Endometrial microvascular endothelial cells (primary cell): ENCODE results near the gene SVIL. TPM values are rescaled to one million over a fixed set of nuclear protein-coding genes. Genes with fewer than 3 reads are reported as not detected.

Experiments
- in situ Hi-C: cut with HindIII; loops from 2 replicates; pipeline ENCODE4 v1.10.0; 2017; ENCODE audit warnings: low sequenced_read_pairs, low pct_unique_long_range_greater_than_20kb; ENCODE audit errors: inconsistent ontology term
- total RNA-seq: library from RNA; depleted of rRNA; stranded (reverse); fragments of >200 nt; gene quantifications from one replicate; pipeline ENCODE4 v1.2.3, GENCODE V29; 2015; ENCODE audit errors: inconsistent ontology term

SVIL gene
- total RNA-seq, 1 donor from 2014 or later, result 36.0 TPM

GRCh38 chr10:29652192-29652591, 17.4 kb upstream of the SVIL start:
- in situ Hi-C loops, result no loop called here

DNA sequence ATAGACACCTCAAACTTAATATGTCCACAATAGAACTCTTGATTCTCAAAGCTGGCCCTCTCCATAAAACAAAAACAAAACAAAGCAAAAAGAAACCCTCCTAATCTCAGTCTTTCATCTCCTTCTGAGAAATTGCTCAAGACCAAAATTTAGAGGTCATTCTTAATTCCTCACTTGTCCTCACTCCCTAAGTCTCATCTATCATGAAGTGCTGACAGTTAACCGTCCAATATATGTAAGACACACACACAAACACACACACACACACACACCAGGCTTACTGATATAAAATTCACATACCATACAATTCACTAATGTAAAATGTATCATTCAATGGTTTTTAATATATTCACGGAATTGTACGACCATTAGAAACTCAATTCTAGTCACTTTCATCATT, 17.0 kb upstream of the SVIL start:
- in situ Hi-C loops, result no loop called here

DNA sequence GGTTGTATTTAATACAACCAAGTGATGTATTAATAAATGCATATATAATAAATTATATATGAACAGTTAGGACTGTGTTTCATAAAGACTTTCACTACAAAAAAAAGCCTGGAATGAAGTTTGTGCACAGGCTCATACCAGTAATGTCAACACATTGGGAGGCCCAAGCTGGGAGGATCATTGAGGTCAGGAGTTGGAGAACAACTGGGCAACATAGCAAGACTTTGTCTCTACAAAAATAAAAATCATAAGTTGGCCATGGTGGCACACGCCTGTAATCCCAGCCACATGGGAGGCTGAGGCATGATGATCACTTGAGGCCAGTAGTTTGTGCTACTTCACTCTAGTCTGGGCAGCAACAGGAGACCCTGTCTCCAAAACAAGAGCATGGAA, 15.8 kb upstream of the SVIL start:
- in situ Hi-C loops, result no loop called here

DNA sequence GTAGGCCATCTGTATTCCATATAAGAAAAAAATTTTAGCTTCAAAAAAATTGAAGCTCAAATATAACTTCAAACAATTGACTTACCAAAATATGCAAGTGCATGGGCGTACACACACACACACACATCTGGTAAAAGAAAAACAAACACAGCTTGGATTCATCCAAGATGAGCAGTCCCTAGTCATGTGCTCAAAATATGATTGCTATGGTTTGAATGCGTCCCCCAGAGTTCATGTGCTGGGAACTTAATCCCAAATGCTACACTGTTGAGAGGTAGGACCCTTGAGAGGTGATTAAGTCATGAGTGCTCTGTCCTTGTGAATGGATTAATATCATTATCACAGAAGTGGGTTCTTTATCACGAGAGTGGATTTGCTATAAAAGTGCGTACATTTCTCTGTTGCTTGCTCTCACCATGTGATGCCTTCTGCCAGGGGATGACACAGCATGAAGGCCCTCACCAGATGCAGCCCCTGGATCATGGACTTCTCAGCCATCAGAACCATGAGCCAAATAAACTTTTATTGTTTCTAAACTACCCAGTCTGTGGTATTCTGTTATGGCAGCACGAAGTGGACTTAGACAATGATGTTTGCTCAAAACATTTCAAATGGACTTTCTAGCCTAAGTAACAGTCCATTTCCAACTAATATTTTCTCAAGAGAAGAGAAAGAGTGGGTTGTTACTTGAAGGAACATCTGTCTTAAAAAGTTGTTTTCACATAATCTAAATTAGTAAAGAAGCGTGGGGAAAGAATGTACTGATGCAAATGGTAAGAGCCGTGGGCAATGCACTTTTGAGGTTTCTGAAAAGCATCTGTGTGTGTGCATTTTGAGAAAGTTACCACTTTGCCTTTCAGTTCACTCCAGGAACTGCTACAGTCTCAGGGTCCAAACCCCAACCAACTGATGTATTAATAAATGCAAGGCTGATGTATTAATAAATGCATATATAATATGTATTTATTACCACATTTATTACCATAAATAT, 15.1 kb upstream of the SVIL start:
- in situ Hi-C loops, result no loop called here

- in situ Hi-C loops, result no loop called here
Measured at GRCh38 chr10:29648983-29649268, 14.2 kb upstream of the SVIL start.

- in situ Hi-C loops, result no loop called here
Measured at GRCh38 chr10:29648114-29648982, 13.6 kb upstream of the SVIL start.

DNA sequence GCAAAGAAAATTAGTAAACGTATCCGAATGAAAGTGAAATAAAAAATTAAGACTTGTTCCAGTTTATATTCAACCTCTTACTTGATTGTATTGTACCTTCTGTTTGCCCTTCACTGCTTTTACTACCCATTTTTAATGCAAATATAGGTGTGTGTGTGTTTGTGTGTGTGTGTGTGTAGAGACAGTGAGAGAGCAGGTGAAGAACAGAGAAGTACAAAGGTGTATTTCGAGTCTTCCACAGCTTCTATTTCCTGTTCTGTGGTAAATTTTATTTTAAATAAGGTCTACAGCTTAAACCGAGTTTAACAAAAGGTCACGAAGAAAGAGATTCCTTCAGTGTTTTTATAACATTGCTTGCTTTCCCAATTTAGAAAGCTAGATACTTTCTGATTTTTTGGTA, 12.7 kb upstream of the SVIL start:
- in situ Hi-C loops, result no loop called here

GRCh38 chr10:29646960-29647461, 12.2 kb upstream of the SVIL start:
- in situ Hi-C loops, result no loop called here

- in situ Hi-C loops, result no loop called here
Measured at GRCh38 chr10:29646238-29646902, 11.6 kb upstream of the SVIL start.

- in situ Hi-C loops, result no loop called here
Measured at GRCh38 chr10:29643771-29644501, 9.2 kb upstream of the SVIL start.

GRCh38 chr10:29642990-29643389, 8.2 kb upstream of the SVIL start:
- in situ Hi-C loops, result no loop called here

DNA sequence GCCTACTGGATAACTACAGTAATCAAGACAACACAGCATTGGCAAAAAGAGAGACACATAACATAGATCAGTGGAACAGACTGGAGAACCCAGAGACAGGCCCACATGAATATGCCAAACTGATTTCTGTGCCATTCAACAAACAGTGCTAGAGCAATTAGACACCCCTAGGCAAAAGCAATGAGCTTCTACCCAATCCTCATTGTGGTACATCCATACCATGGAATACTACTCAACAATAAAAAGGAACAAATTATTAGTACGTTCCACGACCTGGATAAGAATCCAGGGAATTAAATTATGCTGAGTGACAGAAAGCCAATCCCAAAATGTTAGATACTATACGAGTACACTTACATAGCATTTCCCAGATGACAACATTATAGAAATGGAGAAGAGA, 2.8 kb upstream of the SVIL start:
- in situ Hi-C loops, result no loop called here

DNA sequence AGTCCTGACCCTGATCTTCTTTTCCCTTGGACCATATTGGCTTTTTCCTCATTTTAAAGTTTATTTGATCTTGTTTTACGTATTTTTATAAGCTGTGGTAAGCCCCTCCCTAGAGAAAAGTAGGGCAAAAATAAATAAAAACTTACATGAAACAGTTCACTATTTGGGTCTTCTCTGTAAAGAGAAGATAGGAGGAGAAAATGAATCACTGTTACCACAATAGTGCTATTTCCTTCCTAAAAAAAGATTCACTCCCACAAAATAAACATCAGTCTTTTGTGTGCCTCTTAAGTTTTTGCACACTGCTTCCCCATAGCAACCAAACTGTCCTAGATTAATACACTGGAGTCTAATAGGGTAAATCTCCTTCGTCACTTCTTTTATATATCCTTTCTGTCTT, 1.4 kb upstream of the SVIL start:
- in situ Hi-C loops, result no loop called here

- in situ Hi-C loops, result no loop called here
Measured at GRCh38 chr10:29635711-29636144, 957 bp upstream of the SVIL start.

DNA sequence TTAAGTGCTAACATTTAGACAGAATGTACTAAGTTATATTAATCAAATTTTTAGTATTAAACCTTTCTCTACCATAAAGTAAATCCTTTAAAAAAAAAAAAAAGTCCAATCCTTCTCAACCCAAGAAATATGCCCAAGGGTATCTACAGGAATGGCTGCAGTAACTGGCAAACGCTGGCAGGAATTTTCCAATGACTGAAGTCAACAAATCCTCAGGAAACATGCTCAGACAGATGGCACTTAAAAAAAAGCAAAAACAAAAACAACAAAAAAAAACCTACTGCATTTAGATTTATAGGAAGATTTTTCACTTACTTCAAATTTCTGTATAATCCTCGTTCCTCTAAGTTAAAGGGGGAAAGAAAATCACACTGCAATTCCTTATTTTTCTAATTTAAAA, 666 bp downstream of the SVIL start:
- in situ Hi-C loops, result no loop called here

DNA sequence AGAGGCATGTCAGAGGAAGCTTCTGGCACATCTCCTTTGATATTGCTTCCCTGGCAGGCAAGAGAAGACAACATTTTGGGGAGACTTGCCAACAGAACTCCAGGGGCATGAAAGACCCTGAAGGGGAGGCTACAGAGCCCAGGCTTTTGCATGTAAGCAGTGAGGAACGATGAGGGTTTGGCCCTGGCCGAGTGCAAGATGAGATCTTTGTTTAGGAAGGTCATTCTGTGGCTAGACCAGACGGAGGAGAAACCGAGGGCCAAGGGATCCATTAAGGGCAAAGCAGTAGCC, 3.8 kb downstream of the SVIL start:
- in situ Hi-C loops, result no loop called here

DNA sequence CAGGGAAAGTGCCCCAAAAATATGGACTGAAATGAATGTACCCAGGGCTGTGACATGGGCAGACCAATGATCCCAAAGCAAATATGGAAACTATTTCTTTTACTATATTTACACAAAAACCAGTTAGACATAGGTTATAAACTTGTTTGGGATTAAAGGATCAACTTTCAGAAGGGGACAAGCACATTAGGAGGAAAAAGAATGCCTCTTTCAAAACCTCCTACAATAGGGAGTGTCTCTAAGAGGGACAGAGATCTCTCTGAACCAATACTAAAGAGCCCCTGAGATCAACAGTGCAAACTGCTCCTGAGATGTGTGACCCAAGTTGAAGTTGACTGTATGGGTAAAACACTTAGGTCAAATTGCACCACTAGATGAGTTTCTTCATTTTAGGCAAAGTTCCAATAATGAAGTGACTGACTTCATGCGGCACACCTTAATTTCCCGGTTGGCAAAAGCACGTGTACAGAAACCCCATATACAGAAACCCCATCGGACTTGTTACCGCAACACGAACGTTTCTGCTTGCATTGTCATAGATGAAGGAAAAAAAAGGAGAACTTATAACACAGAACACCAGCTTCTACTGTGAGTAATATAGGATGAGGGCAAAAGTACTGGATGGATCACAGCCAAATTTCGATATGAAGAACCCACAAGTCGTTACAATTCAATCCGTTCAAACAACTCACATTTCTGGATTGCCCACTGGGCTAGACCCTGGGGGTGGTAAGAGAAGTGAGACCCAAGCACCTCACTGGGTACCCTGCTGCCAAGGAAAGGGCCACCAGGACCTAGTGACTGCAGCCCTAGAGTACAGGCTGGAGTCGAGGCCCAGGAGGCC, 4.3 kb downstream of the SVIL start:
- in situ Hi-C loops, result no loop called here

GRCh38 chr10:29628912-29629526, 5.8 kb downstream of the SVIL start:
- in situ Hi-C loops, result no loop called here
